ENCODE results near the gene GRIN2D.

Gene GRIN2D

DNA sequence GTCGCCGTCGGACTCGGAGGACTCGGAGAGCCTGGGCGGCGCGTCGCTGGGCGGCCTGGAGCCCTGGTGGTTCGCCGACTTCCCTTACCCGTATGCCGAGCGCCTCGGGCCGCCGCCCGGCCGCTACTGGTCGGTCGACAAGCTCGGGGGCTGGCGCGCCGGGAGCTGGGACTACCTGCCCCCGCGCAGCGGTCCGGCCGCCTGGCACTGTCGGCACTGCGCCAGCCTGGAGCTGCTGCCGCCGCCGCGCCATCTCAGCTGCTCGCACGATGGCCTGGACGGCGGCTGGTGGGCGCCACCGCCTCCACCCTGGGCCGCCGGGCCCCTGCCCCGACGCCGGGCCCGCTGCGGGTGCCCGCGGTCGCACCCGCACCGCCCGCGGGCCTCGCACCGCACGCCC is 49.8 kb downstream of the GRIN2D start:
- peak in 1 of 2 experiments; percentile 43 for DNase-seq

All from NCI-H2081 (cell line).